Effector memory CD4-positive, alpha-beta T cell (primary cell): ENCODE results near the gene SLC13A1.

ENCODE experiments used
- DNase-seq, 3 donors: peaks; one replicate each; pipeline ENCODE4 v3.0.0-alpha.2; 2020
- H3K27ac ChIP-seq: 2 replicates; pipeline ENCODE4 v1.7.0; 2013; ENCODE audit warnings: mild to moderate bottlenecking, low read length, moderate library complexity; ENCODE audit not compliant: insufficient read depth, poor library complexity, severe bottlenecking
- H3K27me3 ChIP-seq: replicated peaks from 2 replicates; pipeline ENCODE4 v1.7.0; 2013; ENCODE audit warnings: mild to moderate bottlenecking, low read length; ENCODE audit not compliant: insufficient read depth, control insufficient read depth, poor library complexity, severe bottlenecking
- H3K36me3 ChIP-seq: 2 replicates; pipeline ENCODE4 v1.7.0; 2013; ENCODE audit warnings: mild to moderate bottlenecking, low read length, moderate library complexity; ENCODE audit not compliant: control insufficient read depth, insufficient read depth
- H3K4me1 ChIP-seq: 2 replicates; pipeline ENCODE4 v1.7.0; 2013; ENCODE audit warnings: low read length, mild to moderate bottlenecking; ENCODE audit not compliant: control insufficient read depth, insufficient read depth, poor library complexity, severe bottlenecking
- H3K4me3 ChIP-seq: 2 replicates; pipeline ENCODE4 v1.7.0; 2013; ENCODE audit warnings: low read length, low read depth, mild to moderate bottlenecking; ENCODE audit not compliant: insufficient read depth, poor library complexity, severe bottlenecking
- H3K9me3 ChIP-seq: 2 replicates; pipeline ENCODE4 v1.7.0; 2013; ENCODE audit warnings: mild to moderate bottlenecking, low read length, moderate library complexity; ENCODE audit not compliant: control insufficient read depth

The SLC13A1 gene

DNA sequence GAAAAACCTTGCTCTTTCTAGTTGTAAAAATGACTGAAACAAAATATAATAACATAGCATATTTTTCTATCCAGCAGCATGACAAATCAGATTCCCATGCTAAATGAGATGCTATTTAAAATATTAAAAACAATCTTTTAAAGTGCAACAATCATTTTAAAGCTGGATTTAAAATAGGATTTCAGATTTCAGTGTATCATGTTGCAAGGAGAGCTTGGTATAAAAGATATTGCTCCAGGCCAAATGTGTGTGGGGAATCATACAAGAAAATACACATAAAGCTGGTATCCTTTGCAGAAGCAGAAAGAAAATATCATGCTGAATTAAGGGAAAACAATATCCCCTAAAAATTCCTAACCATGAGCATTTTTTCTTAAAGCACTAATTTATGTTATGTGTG lies 42.2 kb downstream of the SLC13A1 start:
- DNase-seq, result no peak
- no peaks in the 10 kb centered on the region for H3K27me3 ChIP-seq

GRCh38 chr7:123155571-123155970 lies 44.2 kb downstream of the SLC13A1 start:
- Histone ChIP-seq H3K4me3 (no peak overlapping the region), H3K27ac (no peak overlapping the region), H3K27me3 (no peaks in the 10 kb centered on the region), H3K4me1 (no peaks in the 10 kb centered on the region), H3K9me3 (no peaks in the 10 kb centered on the region), H3K36me3 (no peaks in the 10 kb centered on the region)
- no peak for DNase-seq

More for the DNA sequence above, 42.2 kb downstream of the SLC13A1 start:
- Histone ChIP-seq H3K9me3 (no peaks in the 10 kb centered on the region), H3K36me3 (no peaks in the 10 kb centered on the region), H3K27ac (no peak overlapping the region), H3K4me3 (no peak overlapping the region), H3K4me1 (no peaks in the 10 kb centered on the region)

GRCh38 chr7:123154231-123154860 lies 45.4 kb downstream of the SLC13A1 start:
- H3K36me3 ChIP-seq, result no peaks in the 10 kb centered on the region
- H3K27me3 ChIP-seq, result no peaks in the 10 kb centered on the region
- H3K4me3 ChIP-seq, result no peak overlapping the region
- H3K27ac ChIP-seq, result no peak overlapping the region
- peak in 1 of 3 donors; percentile 0 for DNase-seq
- H3K4me1 ChIP-seq, result no peaks in the 10 kb centered on the region
- H3K9me3 ChIP-seq, result no peaks in the 10 kb centered on the region

GRCh38 chr7:123151443-123151842 lies 48.3 kb downstream of the SLC13A1 start:
- H3K36me3 ChIP-seq, result no peaks in the 10 kb centered on the region
- no peaks in the 10 kb centered on the region for H3K4me1 ChIP-seq
- no peak overlapping the region for H3K27ac ChIP-seq
- H3K9me3 ChIP-seq, result no peaks in the 10 kb centered on the region
- no peaks in the 10 kb centered on the region for H3K27me3 ChIP-seq
- no peak for DNase-seq
- no peak overlapping the region for H3K4me3 ChIP-seq

- Histone ChIP-seq H3K9me3 (no peaks in the 10 kb centered on the region), H3K27me3 (no peaks in the 10 kb centered on the region), H3K4me3 (no peak overlapping the region), H3K36me3 (no peaks in the 10 kb centered on the region), H3K4me1 (no peaks in the 10 kb centered on the region), H3K27ac (no peak overlapping the region)
- no peak for DNase-seq
Measured at GRCh38 chr7:123148813-123149212, 51.0 kb downstream of the SLC13A1 start.

DNA sequence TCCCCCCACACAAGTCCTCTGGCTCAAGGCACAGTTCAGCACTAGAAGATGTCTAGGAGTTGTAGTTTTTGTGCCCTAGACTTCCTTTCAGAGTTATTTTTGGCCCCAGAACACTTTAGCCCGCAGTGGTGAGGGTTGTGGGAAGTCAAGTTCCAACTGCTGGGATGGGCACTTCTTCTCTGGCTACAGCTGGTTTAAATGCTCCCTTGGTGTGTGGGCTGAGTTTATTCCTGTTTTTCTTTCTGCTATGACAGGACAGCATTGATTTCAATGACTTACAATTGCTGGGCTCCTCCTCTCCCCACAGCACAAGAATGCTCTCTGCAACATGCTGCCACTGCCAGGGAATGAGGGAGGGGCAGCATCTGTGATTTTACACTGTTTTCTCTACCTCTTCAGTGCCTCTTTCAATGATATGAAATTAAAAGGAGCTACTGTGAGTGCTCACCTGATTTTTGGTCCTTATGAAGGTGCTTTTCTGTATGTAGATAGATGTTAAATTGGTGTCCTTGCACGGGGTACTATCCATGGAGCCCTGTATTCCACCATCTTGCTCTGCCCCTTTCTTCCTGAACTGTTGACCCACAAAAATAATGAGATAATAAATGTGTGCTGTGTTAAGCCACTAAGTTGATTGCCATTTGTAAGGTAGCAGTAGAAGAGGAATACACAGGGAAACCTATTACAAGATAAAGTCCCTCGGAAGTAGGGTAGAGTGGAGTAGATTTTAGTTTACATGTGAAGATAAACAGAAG lies 56.3 kb downstream of the SLC13A1 start:
- Histone ChIP-seq H3K27ac (no peak overlapping the region), H3K9me3 (no peaks in the 10 kb centered on the region), H3K4me3 (no peak overlapping the region), H3K36me3 (no peaks in the 10 kb centered on the region), H3K4me1 (no peaks in the 10 kb centered on the region), H3K27me3 (no peaks in the 10 kb centered on the region)
- DNase-seq, result no peak

DNA sequence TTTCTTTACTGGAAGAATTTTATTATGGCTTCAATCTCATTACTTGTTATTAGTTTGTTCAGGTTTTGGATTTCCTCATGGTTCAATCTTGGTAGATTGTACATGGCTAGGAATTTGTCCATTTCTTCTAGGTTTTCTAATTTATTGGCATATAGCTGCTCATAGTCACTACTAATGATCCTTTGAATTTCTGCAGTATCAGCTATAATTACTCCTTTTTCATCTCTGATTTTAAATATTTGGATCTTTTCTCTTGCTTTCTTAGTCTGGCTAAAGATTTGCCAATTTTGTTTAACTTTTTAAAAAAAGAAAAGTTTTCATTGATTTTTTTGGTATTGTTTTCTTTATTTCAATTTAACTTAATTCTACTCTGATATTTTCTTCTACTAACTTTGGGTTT lies 59.2 kb downstream of the SLC13A1 start:
- no peak for DNase-seq
- Histone ChIP-seq H3K4me3 (no peak overlapping the region), H3K9me3 (no peaks in the 10 kb centered on the region), H3K27ac (no peak overlapping the region), H3K4me1 (no peaks in the 10 kb centered on the region), H3K27me3 (no peaks in the 10 kb centered on the region), H3K36me3 (no peaks in the 10 kb centered on the region)

DNA sequence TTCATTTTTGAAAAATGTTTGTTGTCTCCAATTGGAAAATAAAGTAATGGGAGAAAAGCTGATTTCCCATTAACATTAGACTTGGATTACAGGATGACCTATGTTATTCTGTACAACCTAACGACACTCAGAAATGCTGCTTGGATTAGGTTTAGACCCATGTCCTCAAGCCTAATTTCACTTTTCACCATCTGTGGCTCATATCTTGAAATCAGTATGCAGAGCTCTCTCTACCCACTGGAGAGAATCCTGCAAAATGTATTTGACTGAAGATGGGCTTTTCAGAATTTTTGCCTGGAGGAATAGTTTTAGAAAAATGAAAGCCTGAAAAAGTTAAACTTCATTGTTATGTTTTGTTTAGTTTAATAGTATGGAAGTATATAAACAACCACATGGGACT lies 63.8 kb downstream of the SLC13A1 start:
- DNase-seq, result no peak
- Histone ChIP-seq H3K4me3 (no peak overlapping the region), H3K9me3 (no peaks in the 10 kb centered on the region), H3K27me3 (no peaks in the 10 kb centered on the region), H3K27ac (no peak overlapping the region), H3K36me3 (no peaks in the 10 kb centered on the region), H3K4me1 (no peaks in the 10 kb centered on the region)

DNA sequence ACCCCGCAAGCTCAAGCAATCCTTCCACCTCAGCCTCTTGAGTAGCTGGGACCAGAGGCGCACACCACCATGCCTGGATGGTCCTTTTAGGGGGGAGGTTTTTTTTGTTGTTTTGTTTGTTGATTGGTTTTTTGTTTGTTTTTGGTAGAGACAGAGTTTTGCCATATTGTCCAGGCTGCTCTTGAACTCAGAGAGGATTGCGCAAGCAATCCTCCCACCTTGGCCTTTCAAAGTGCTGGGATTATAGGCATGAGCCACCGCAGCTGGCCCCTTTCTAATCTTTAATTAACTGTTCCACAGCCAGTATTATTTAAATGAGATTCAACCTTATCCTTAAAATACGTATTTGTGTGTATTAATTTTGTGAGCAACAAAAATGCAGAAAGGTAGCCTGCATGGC lies 65.8 kb downstream of the SLC13A1 start:
- Histone ChIP-seq H3K9me3 (no peaks in the 10 kb centered on the region), H3K27me3 (no peaks in the 10 kb centered on the region), H3K4me3 (no peak overlapping the region), H3K27ac (no peak overlapping the region), H3K36me3 (no peaks in the 10 kb centered on the region), H3K4me1 (no peaks in the 10 kb centered on the region)
- no peak for DNase-seq

DNA sequence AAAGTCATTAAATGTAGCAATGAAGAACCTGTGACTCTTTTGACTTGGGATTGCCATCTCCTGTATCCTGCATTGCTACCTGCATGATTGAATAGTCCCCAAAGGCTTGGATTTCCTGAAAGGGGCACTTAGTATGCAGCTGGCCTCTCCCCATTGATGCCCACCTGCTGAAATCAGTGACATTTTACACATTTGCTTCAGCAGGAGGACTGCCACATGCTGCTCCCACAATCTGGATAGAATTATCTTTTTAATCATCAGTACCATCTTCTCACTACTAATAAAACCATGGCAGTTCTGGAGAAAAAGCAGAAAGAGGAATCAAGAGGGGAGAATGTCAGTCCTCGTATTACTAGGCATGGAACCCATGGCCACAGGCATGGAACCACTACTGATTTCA lies 67.8 kb downstream of the SLC13A1 start:
- no peaks in the 10 kb centered on the region for H3K36me3 ChIP-seq
- no peaks in the 10 kb centered on the region for H3K27me3 ChIP-seq
- H3K9me3 ChIP-seq, result no peaks in the 10 kb centered on the region
- H3K4me1 ChIP-seq, result no peaks in the 10 kb centered on the region
- no peak overlapping the region for H3K27ac ChIP-seq
- no peak overlapping the region for H3K4me3 ChIP-seq
- no peak for DNase-seq
